Mesendoderm (in vitro differentiated cells): ENCODE data around the gene DDR1. TPM values are rescaled to one million over a fixed set of nuclear protein-coding genes. Genes with fewer than 3 reads are reported as not detected.

Experiments used
- DNase-seq: peaks from one replicate; pipeline ENCODE4 v3.0.0; 2013
- H2AK5ac ChIP-seq: 2 replicates; pipeline ENCODE4 v1.6.1; 2013; ENCODE audit warnings: low read length, inconsistent platforms
- H2BK120ac ChIP-seq: 2 replicates; pipeline ENCODE4 v1.6.1; 2013; ENCODE audit warnings: low read depth, mild to moderate bottlenecking, low read length, moderate library complexity, mixed read lengths
- H2BK15ac ChIP-seq: replicated peaks from 2 replicates; pipeline ENCODE4 v1.6.1; 2013; ENCODE audit warnings: low read depth, mild to moderate bottlenecking, moderate library complexity
- H2BK5ac ChIP-seq: 2 replicates; pipeline ENCODE4 v1.6.1; 2013; ENCODE audit warnings: low read length, inconsistent platforms
- H3K18ac ChIP-seq: 2 replicates; pipeline ENCODE4 v1.6.1; 2013; ENCODE audit warnings: mild to moderate bottlenecking, low read length, mixed read lengths
- H3K23ac ChIP-seq: one replicate; pipeline ENCODE4 v1.6.1; 2013; ENCODE audit warnings: low read length
- H3K27ac ChIP-seq: 2 replicates; pipeline ENCODE4 v1.5.1; 2013; ENCODE audit warnings: low read depth, mild to moderate bottlenecking, inconsistent platforms, low read length, moderate library complexity
- H3K27me3 ChIP-seq: 2 replicates; pipeline ENCODE4 v1.6.1; 2013; ENCODE audit warnings: low read length, control low read depth, mild to moderate bottlenecking, inconsistent platforms; ENCODE audit not compliant: insufficient read depth, poor library complexity
- H3K36me3 ChIP-seq: 2 replicates; pipeline ENCODE4 v1.6.1; 2013; ENCODE audit warnings: low read length, inconsistent platforms; ENCODE audit not compliant: control insufficient read depth, insufficient read depth
- H3K4ac ChIP-seq: one replicate; pipeline ENCODE4 v1.6.1; 2013; ENCODE audit warnings: low read depth, mild to moderate bottlenecking, low read length, moderate library complexity
- H3K4me1 ChIP-seq: 2 replicates; pipeline ENCODE4 v1.6.1; 2013; ENCODE audit warnings: low read depth, low read length, inconsistent platforms; ENCODE audit not compliant: control insufficient read depth
- H3K4me2 ChIP-seq: 2 replicates; pipeline ENCODE4 v1.6.1; 2013; ENCODE audit warnings: low read length
- H3K4me3 ChIP-seq: 2 replicates; pipeline ENCODE4 v1.5.1; 2013; ENCODE audit warnings: mild to moderate bottlenecking, low read length
- H3K56ac ChIP-seq: one replicate; pipeline ENCODE4 v1.6.1; 2013; ENCODE audit warnings: low read length
- H3K79me1 ChIP-seq: 2 replicates; pipeline ENCODE4 v1.6.1; 2013; ENCODE audit warnings: low read length, inconsistent platforms
- H3K79me2 ChIP-seq: 2 replicates; pipeline ENCODE4 v1.6.1; 2013; ENCODE audit warnings: mild to moderate bottlenecking, low read length; ENCODE audit not compliant: control insufficient read depth, insufficient read depth
- H3K9ac ChIP-seq: 2 replicates; pipeline ENCODE4 v1.6.1; 2013; ENCODE audit warnings: low read length, inconsistent platforms
- H4K5ac ChIP-seq: one replicate; pipeline ENCODE4 v1.6.1; 2013; ENCODE audit warnings: low read length
- H4K8ac ChIP-seq: one replicate; pipeline ENCODE4 v1.6.1; 2013; ENCODE audit warnings: low read depth, mild to moderate bottlenecking, control low read depth, low read length, moderate library complexity
- WGBS: extraction: QIAGEN DNeasy Blood & Tissue Kit; methylation state at CpG from one replicate; pipeline ENCODE4 v1.1.7; 2013; ENCODE audit warnings: low lambda C conversion rate, missing lambda C conversion rate; ENCODE audit not compliant: insufficient coverage; ENCODE audit errors: extremely low coverage; 5-methylcytosine and 5-hydroxymethylcytosine counted together
- small RNA-seq: library from polyadenylated mRNA; stranded (forward); fragments of <200 nt; extraction: miRNeasy Mini kit (QIAGEN cat#:217004); gene quantifications from one replicate; pipeline ENCODE3, GENCODE V24; 2013; ENCODE audit not compliant: insufficient read depth

The DDR1 gene

DNA sequence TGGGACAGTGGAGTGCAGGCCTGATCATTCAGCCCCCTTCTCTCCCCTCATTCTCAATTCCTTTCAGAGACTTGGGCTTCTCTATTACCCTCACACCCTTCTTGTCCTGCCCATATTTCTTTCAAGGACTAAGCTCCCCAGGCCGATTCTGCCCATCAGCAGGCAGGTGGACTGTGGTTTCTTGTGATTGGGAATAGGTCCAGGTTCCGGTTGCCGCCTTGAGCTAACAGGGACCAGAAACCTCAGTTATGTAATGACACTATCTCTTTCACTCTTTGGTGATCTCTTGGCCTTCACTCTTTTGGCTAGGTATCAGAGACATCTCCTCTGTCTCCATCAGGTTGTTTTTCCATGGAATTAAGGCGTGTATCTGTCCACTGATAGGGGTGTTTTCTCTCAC, 62.9 kb downstream of the DDR1 start:
- Histone ChIP-seq H2BK120ac (no peak overlapping the region), H3K23ac (no peak overlapping the region), H3K79me1 (no peaks in the 10 kb centered on the region), H2BK5ac (no peak overlapping the region), H4K8ac (no peak overlapping the region), H3K36me3 (no peaks in the 10 kb centered on the region), H3K4me2 (no peak overlapping the region), H3K79me2 (no peaks in the 10 kb centered on the region), H2AK5ac (no peak overlapping the region), H3K9ac (no peak overlapping the region), H4K5ac (no peak overlapping the region), H3K56ac (no peak overlapping the region), H3K4me1 (peaks cover 5% of the 10 kb centered on the region), H3K27me3 (no peaks in the 10 kb centered on the region), H3K27ac (no peak overlapping the region), H3K4ac (no peak overlapping the region), H3K4me3 (no peak overlapping the region), H2BK15ac (no peak overlapping the region), H3K18ac (no peak overlapping the region)
- no peak for DNase-seq
- WGBS = no CpG with 5 or more reads among the region's 4 CpGs

DNA sequence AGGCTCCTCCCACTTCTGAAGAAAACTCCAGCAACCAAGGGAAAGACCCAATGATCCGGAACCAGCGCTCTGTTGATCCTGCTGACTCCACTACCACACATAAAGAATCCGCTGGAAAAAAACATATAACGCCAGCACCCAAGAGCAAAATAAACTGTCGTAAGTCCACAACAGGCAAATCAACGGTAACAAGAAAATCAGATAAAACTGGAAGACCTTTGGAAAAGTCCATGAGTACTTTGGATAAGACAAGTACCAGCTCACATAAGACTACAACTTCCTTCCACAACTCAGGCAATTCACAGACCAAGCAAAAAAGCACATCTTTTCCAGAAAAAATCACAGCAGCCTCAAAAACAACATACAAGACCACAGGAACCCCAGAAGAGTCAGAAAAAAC, 64.5 kb downstream of the DDR1 start:
- Histone ChIP-seq H2BK5ac (no peak overlapping the region), H3K79me1 (no peaks in the 10 kb centered on the region), H4K8ac (no peak overlapping the region), H3K4me3 (no peak overlapping the region), H3K79me2 (no peaks in the 10 kb centered on the region), H4K5ac (no peak overlapping the region), H3K9ac (no peak overlapping the region), H3K18ac (no peak overlapping the region), H2BK120ac (no peak overlapping the region), H2AK5ac (no peak overlapping the region), H3K56ac (no peak overlapping the region), H2BK15ac (no peak overlapping the region), H3K27ac (no peak overlapping the region), H3K4me2 (no peak overlapping the region), H3K4me1 (no peaks in the 10 kb centered on the region), H3K4ac (no peak overlapping the region), H3K27me3 (no peaks in the 10 kb centered on the region), H3K23ac (no peak overlapping the region), H3K36me3 (no peaks in the 10 kb centered on the region)
- DNase-seq = no peak
- no CpG with 5 or more reads among the region's 6 CpGs for WGBS

Small RNA genes lying within 50 kb of the gene (small RNA-seq; reads per million reads assigned to genes)
- gene RF00019 = not detected
